Heart right ventricle (tissue), 16 donors: ENCODE results near the gene ACVR2A. TPM values are rescaled to one million over a fixed set of nuclear protein-coding genes. Genes with fewer than 3 reads are reported as not detected.

ENCODE experiments used
- ATAC-seq, 8 donors: fragments of 200-7000 bp; cut with Tn5 transposase; one replicate each; pipeline ENCODE4 v1.9.1; 2020; ENCODE audit warnings: mild to moderate bottlenecking in 8 of 8, moderate library complexity in 8 of 8, moderate number of reproducible peaks in 1 of 8
- DNase-seq, 2 donors: peaks; one replicate each; pipeline ENCODE4 v3.0.0-alpha.2; 2020
- H3K27ac ChIP-seq, 10 donors: fragments of 200-600 bp; sonication (generic) in 2 of 10; one replicate each; pipeline versions ENCODE4 v1.5.0 to v1.8.0; 2020 to 2022; ENCODE audit warnings: mild to moderate bottlenecking in 3 of 10
- H3K27me3 ChIP-seq, 7 donors: fragments of 200-600 bp; one replicate each; pipeline ENCODE4 v1.8.0; 2021 to 2022; ENCODE audit warnings: mild to moderate bottlenecking in 2 of 7
- H3K36me3 ChIP-seq, 9 donors: fragments of 200-600 bp; sonication (generic) in 1 of 9; one replicate each; pipeline versions ENCODE4 v1.5.0 to v1.8.0; 2020 to 2022; ENCODE audit warnings: mild to moderate bottlenecking in 2 of 9
- H3K4me1 ChIP-seq, 9 donors: fragments of 200-600 bp; sonication (generic) in 1 of 9; one replicate each; pipeline versions ENCODE4 v1.5.0 to v1.8.0; 2020 to 2022; ENCODE audit warnings: mild to moderate bottlenecking in 4 of 9
- H3K4me3 ChIP-seq, 10 donors: fragments of 200-600 bp; sonication (generic) in 2 of 10; one replicate each; pipeline versions ENCODE4 v1.5.0 to v1.8.0; 2020 to 2022; ENCODE audit warnings: mild to moderate bottlenecking in 7 of 10, moderate library complexity in 2 of 10
- H3K9me3 ChIP-seq, 11 donors: fragments of 200-600 bp in 10 of 11; sonication (generic) in 2 of 11; one replicate each; pipeline versions ENCODE4 v1.5.0 to v1.8.0; 2013 to 2022; ENCODE audit warnings: mild to moderate bottlenecking in 2 of 11, control low read depth in 1 of 11, moderate library complexity in 1 of 11
- CTCF ChIP-seq, 9 donors: fragments of 200-600 bp; sonication (generic) in 2 of 9; IDR thresholded peaks; one replicate each; pipeline versions ENCODE4 v1.5.0 to v1.8.0; 2021 to 2022; ENCODE audit warnings: antibody characterized with exemption in 9 of 9, mild to moderate bottlenecking in 5 of 9, moderate library complexity in 1 of 9
- WGBS, 2 donors: extraction: QIAGEN DNeasy Blood & Tissue Kit; methylation state at CpG; one replicate each; pipeline ENCODE4 v1.1.7; 2013; ENCODE audit warnings: inconsistent platforms in 1 of 2; 5-methylcytosine and 5-hydroxymethylcytosine counted together
- intact Hi-C, 10 donors: fragments of 100-400 bp; cut with DNase I; formaldehyde crosslinking; loops; one replicate each; pipeline versions ENCODE4 v1.11.1 to v1.14.2; 2022
- polyA plus RNA-seq, 2 donors: library from polyadenylated mRNA; stranded (reverse); fragments of 200-250 nt; gene quantifications; one replicate each; pipeline ENCODE4 v1.2.3, GENCODE V29; 2013
- total RNA-seq, 10 donors: library from RNA; stranded (reverse); fragmentation: NEBNext Ultra II Directional in 3 of 10; extraction: Animal tissue kit (Norgen Biotek cat#: 25700) in 3 of 10; gene quantifications; one replicate each; pipeline versions ENCODE4 v1.2.1 to v1.2.4, GENCODE V29; 2021 to 2023
- donor health status: Arrhythmogenic right ventricular cardiomyopathy.
- donor health status: ischemic (EF 13 %, LVEDD 7.1; RV severe dilation, severe dysfunction).
- donor health status: healthy with polysubstance abuse.
- donor health status: DM: no; HTN: yes; CAD: no.
- donor health status: DM: no; HTN: no; CAD: no.
- donor health status: ischemic (EF 25% LVEDD 6.9; RV normal size, moderate dysfunction).
- donor health status: ischemic (EF 25% LVEDD 5.7; RV mildly dilated, moderate dysfunction).
- donor health status: healthy.
- donor health status: DM: yes; HTN: yes; CAD: no.
- donor health status: Ischemic cardiomyopathy.
- donor health status: ischemic (EF 35%, LVEDD 5.7; RV mildly dilated, moderate dysfunction).
- donor health status: nonischemic (EF 11% LVEDD 7.7; RV severe dilation, severe dysfunction).
- donor health status: DM: yes; HTN: yes; CAD: no.
- donor health status: PGD.
- donor health status: ischemic (EF 29% LVEDD 5.4; RV normal size, mild dysfunction).
- donor health status: nonischemic (EF 23%, LVEDD 6.1; RV moderate dilation, normal function).

Gene ACVR2A
- total and polyA plus RNA-seq, 12 donors: 2.7 to 14.4 (median 11.2) TPM

- Histone ChIP-seq H3K27ac (peak overlapping the region in 1 of 10 donors; percentile 23), H3K9me3 (no peaks in the 10 kb centered on the region), H3K4me1 (peaks cover 0 to 27% (median 10%) of the 10 kb centered on the region in 9 donors), H3K4me3 (no peak overlapping the region), H3K27me3 (no peaks in the 10 kb centered on the region), H3K36me3 (peaks cover 0 to 26% (median 0%) of the 10 kb centered on the region in 9 donors)
- TF ChIP-seq CTCF (IDR thresholded peaks at IDR 0.05): peak; percentile 69 to 91 (median 82)
- 1 to 2% methylated on average over 2 of the region's 2 CpGs for WGBS, 2 donors
- peak in 1 of 2 donors; percentile 47 for DNase-seq
- ATAC-seq: peak in 4 of 8 donors; percentile 20 to 49 (median 39)
- intact Hi-C loops: loop anchor here in 9 of 10 donors (1.0 to 10.0 kb wide), 9 partner anchors 66 to 1179 kb away; partner anchors contain the start of gene ACVR2A (in 1 of the 9)
These were observed 66.2 kb downstream of the ACVR2A start for GRCh38 chr2:147910990-147911473.

GRCh38 chr2:147913701-147914480 is 69.1 kb downstream of the ACVR2A start:
- WGBS, 2 donors: 28 to 36% methylated on average over 3 of the region's 3 CpGs
- DNase-seq (no peak), ATAC-seq (no peak)
- H3K4me3 ChIP-seq: no peak overlapping the region
- intact Hi-C loops: loop anchor here in 7 of 10 donors (5.0 to 10.0 kb wide), 6 partner anchors 72 to 1182 kb away; no protein-coding TSS in a partner anchor
- H3K36me3 ChIP-seq: peaks cover 0 to 43% (median 0%) of the 10 kb centered on the region in 9 donors
- no peaks in the 10 kb centered on the region for H3K27me3 ChIP-seq
- H3K9me3 ChIP-seq: no peaks in the 10 kb centered on the region
- TF ChIP-seq CTCF (IDR thresholded peaks at IDR 0.05): no peak
- H3K27ac ChIP-seq: no peak overlapping the region
- peaks cover 0 to 27% (median 10%) of the 10 kb centered on the region in 9 donors for H3K4me1 ChIP-seq

GRCh38 chr2:147916067-147916466 is 71.2 kb downstream of the ACVR2A start:
- no peak for TF ChIP-seq CTCF (IDR thresholded peaks at IDR 0.05)
- Histone ChIP-seq H3K27me3 (no peaks in the 10 kb centered on the region), H3K9me3 (no peaks in the 10 kb centered on the region), H3K4me3 (no peak overlapping the region), H3K36me3 (peaks cover 0 to 63% (median 0%) of the 10 kb centered on the region in 9 donors), H3K4me1 (peaks cover 0 to 19% (median 10%) of the 10 kb centered on the region in 9 donors), H3K27ac (no peak overlapping the region)
- 91 to 100% methylated on average over 2 of the region's 2 CpGs for WGBS, 2 donors
- intact Hi-C loops: loop anchor here in 4 of 10 donors (10.0 kb wide), 2 partner anchors 871 to 1181 kb away; no protein-coding TSS in a partner anchor
- ATAC-seq: no peak
- no peak for DNase-seq

- Histone ChIP-seq H3K27ac (no peak overlapping the region), H3K9me3 (no peaks in the 10 kb centered on the region), H3K4me1 (peaks cover 0 to 14% (median 10%) of the 10 kb centered on the region in 9 donors), H3K36me3 (peaks cover 0 to 69% (median 2%) of the 10 kb centered on the region in 9 donors), H3K27me3 (no peaks in the 10 kb centered on the region), H3K4me3 (no peak overlapping the region)
- 86 to 88% methylated on average over 4 of the region's 4 CpGs for WGBS, 2 donors
- no peak for TF ChIP-seq CTCF (IDR thresholded peaks at IDR 0.05)
- intact Hi-C loops: loop anchor here in 4 of 10 donors (10.0 kb wide), 2 partner anchors 872 to 1182 kb away; no protein-coding TSS in a partner anchor
- no peak for DNase-seq
- no peak for ATAC-seq
These were observed 71.9 kb downstream of the ACVR2A start for GRCh38 chr2:147916723-147917122.
